K562 (cell line): ENCODE data around the gene MICAL2. TPM values are rescaled to one million over a fixed set of nuclear protein-coding genes. Genes with fewer than 3 reads are reported as not detected.

Source experiments
- ATAC-seq: fragments of 200-7000 bp; cut with Tn5 transposase; 3 replicates; pipeline ENCODE4 v1.9.1; 2020; ENCODE audit warnings: moderate library complexity
- BruUV-seq: library from RNA; stranded (reverse); fragments of 400-500 nt; replicated peaks from 2 replicates; lab custom pipeline; 2021; lab: Mats Ljungman, UMichigan
- CTCF ChIA-PET: fragments of 300-600 bp; formaldehyde crosslinking; extraction: SDS; loops from one replicate; lab custom pipeline; 2021; ENCODE audit warnings: low intra/inter-chr PET ratio; lab: Yijun Ruan, JAX
- POLR2A ChIA-PET: fragments of 300-600, 350-650 bp; sonication (Branson Sonifier 250); formaldehyde crosslinking; extraction: SDS; loops from one replicate; lab custom pipeline; 2021; ENCODE audit warnings: antibody characterized with exemption, inconsistent platforms; lab: Yijun Ruan, JAX
- DNase-seq, 4 experiments: peaks; one replicate each; pipeline versions ENCODE4 v3.0.0 to v3.0.0-alpha.2; 2011 to 2018; ENCODE audit warnings: low spot score in 3 of 4, mixed read lengths in 3 of 4; ENCODE audit errors: extremely low read depth in 1 of 4
- FAIRE-seq: peaks from 2 replicates; lab custom pipeline; 2011; peaks lifted over from hg19 to GRCh38; lab: Jason Lieb, UNC
- H2AFZ ChIP-seq: 2 replicates; pipeline ENCODE4 v1.6.0; 2011; ENCODE audit warnings: low read depth, low read length, control low read depth, inconsistent platforms
- H3K27ac ChIP-seq: fragments of 200-600 bp; 3 replicates; pipeline ENCODE4 v1.8.0; 2011; ENCODE audit warnings: low read depth, mild to moderate bottlenecking, control low read depth, inconsistent platforms, low read length, moderate library complexity, mixed read lengths; ENCODE audit errors: extremely low read depth
- H3K27me3 ChIP-seq, 2 experiments: fragments of 300-600 bp in 1 of 2; 2 replicates in 1 of 2; 3 replicates in 1 of 2; pipeline versions ENCODE4 v1.6.0 to v1.8.0; 2011; ENCODE audit warnings: inconsistent platforms in 2 of 2, low read length in 2 of 2, mild to moderate bottlenecking in 1 of 2, mixed read lengths in 1 of 2, moderate library complexity in 1 of 2; ENCODE audit not compliant: control insufficient read depth in 2 of 2, insufficient read depth in 2 of 2
- H3K36me3 ChIP-seq: fragments of 300-600 bp; 3 replicates; pipeline ENCODE4 v1.8.0; 2011; ENCODE audit warnings: mild to moderate bottlenecking, low read length, inconsistent platforms; ENCODE audit not compliant: control insufficient read depth, insufficient read depth
- H3K4me1 ChIP-seq, 2 experiments: fragments of 200-600 bp in 1 of 2; replicated peaks in 1 of 2; 2 replicates in 1 of 2; 3 replicates in 1 of 2; pipeline versions ENCODE4 v1.5.1 to v1.8.0; 2011; ENCODE audit warnings: inconsistent platforms in 2 of 2, low read length in 2 of 2, mild to moderate bottlenecking in 1 of 2, mixed read lengths in 1 of 2, moderate library complexity in 1 of 2; ENCODE audit not compliant: control insufficient read depth in 2 of 2, insufficient read depth in 2 of 2
- H3K4me2 ChIP-seq: 2 replicates; pipeline ENCODE4 v1.6.1; 2011; ENCODE audit warnings: low read length, control low read depth, inconsistent platforms, mixed read lengths; ENCODE audit not compliant: insufficient read depth
- H3K4me3 ChIP-seq: fragments of 200-600 bp; sonication (generic), shearing (Covaris generic); 2 replicates; pipeline ENCODE4 v1.5.1; 2016; ENCODE audit warnings: control low read depth, inconsistent platforms
- H3K79me2 ChIP-seq: fragments of 200-600 bp; 3 replicates; pipeline ENCODE4 v1.8.0; 2011; ENCODE audit warnings: low read length, inconsistent platforms; ENCODE audit not compliant: control insufficient read depth, insufficient read depth
- H3K9ac ChIP-seq, 2 experiments: 2 replicates each; pipeline versions ENCODE4 v1.6.0 to v1.6.1; 2011; ENCODE audit warnings: low read depth in 2 of 2, low read length in 2 of 2, control low read depth in 1 of 2, inconsistent platforms in 1 of 2, mild to moderate bottlenecking in 1 of 2, mixed read lengths in 1 of 2; ENCODE audit not compliant: insufficient read depth in 1 of 2
- H3K9me1 ChIP-seq: one replicate; pipeline ENCODE4 v1.6.0; 2011; ENCODE audit warnings: inconsistent platforms, mild to moderate bottlenecking, low read length, moderate library complexity; ENCODE audit not compliant: control insufficient read depth, insufficient read depth
- H3K9me3 ChIP-seq: replicated peaks from 2 replicates; pipeline ENCODE4 v1.5.1; 2011; ENCODE audit warnings: low read depth, low read length, inconsistent platforms; ENCODE audit not compliant: control insufficient read depth, insufficient read depth
- H4K20me1 ChIP-seq: replicated peaks from 2 replicates; pipeline ENCODE4 v1.6.1; 2011; ENCODE audit warnings: low read length, inconsistent platforms, mixed read lengths; ENCODE audit not compliant: control insufficient read depth, insufficient read depth
- ARID3B ChIP-seq: fragments of 250-450 bp; sonication (Bioruptor Pico); IDR thresholded peaks from 2 replicates; pipeline ENCODE4 v1.4.0; 2020; ENCODE audit warnings: borderline replicate concordance
- CEBPB ChIP-seq: fragments of 450-650 bp; IDR thresholded peaks from 2 replicates; pipeline ENCODE4 v1.6.1; 2016; ENCODE audit warnings: missing genetic modification characterization, missing compliant biosample characterization
- FOXP1 ChIP-seq: sonication (generic); formaldehyde crosslinking; IDR thresholded peaks from 2 replicates; pipeline ENCODE4 v1.8.0; 2022; ENCODE audit warnings: mild to moderate bottlenecking, missing genetic modification reagents
- GTF2F1 ChIP-seq: IDR thresholded peaks from 2 replicates; pipeline ENCODE4 v1.6.1; 2011; ENCODE audit warnings: low read depth, low read length, improper control_type of control experiment
- HMG20B ChIP-seq: fragments of 250-450 bp; sonication (Bioruptor Pico); IDR thresholded peaks from 2 replicates; pipeline ENCODE4 v1.5.0; 2021; ENCODE audit warnings: mild to moderate bottlenecking
- HNRNPK ChIP-seq: fragments of 200-400 bp; formaldehyde crosslinking; IDR thresholded peaks from one replicate; pipeline ENCODE4 v1.6.1; 2018; ENCODE audit warnings: mild to moderate bottlenecking, low read depth, low read length; ENCODE audit not compliant: poor library complexity, severe bottlenecking
- KDM5B ChIP-seq: fragments of 200-600 bp; sonication (generic); IDR thresholded peaks from 2 replicates; pipeline ENCODE4 v1.6.1; 2012; ENCODE audit warnings: low read depth, mild to moderate bottlenecking, moderate library complexity, low read length, control low read depth, inconsistent platforms; ENCODE audit not compliant: insufficient replicate concordance
- NR0B1 ChIP-seq: fragments of 450-650 bp; IDR thresholded peaks from one replicate; pipeline ENCODE4 v1.6.1; 2018; ENCODE audit warnings: mild to moderate bottlenecking, moderate library complexity; ENCODE audit not compliant: partially characterized antibody
- RAD21 ChIP-seq, 2 experiments: fragments of 250-450 bp in 1 of 2; fragments of 450-650 bp in 1 of 2; sonication (Bioruptor Pico) in 1 of 2; formaldehyde crosslinking in 1 of 2; IDR thresholded peaks in 1 of 2; conservative IDR thresholded peaks in 1 of 2; 2 replicates each; pipeline versions ENCODE4 v1.4.0 to v1.8.0; 2020 to 2022; ENCODE audit warnings: mild to moderate bottlenecking in 2 of 2, moderate library complexity in 1 of 2
- RFX1 ChIP-seq: fragments of 450-650 bp; IDR thresholded peaks from 2 replicates; pipeline ENCODE4 v1.6.1; 2016; ENCODE audit warnings: mild to moderate bottlenecking, moderate library complexity
- TAF15 ChIP-seq: fragments of 200-400 bp; formaldehyde crosslinking; IDR thresholded peaks from 2 replicates; pipeline ENCODE4 v1.6.1; 2017; ENCODE audit warnings: mild to moderate bottlenecking, low read depth, low read length, moderate library complexity
- TAF9B ChIP-seq: fragments of 450-650 bp; IDR thresholded peaks from 2 replicates; pipeline ENCODE4 v1.6.1; 2018; ENCODE audit warnings: mild to moderate bottlenecking; ENCODE audit not compliant: partially characterized antibody
- TEAD2 ChIP-seq: fragments of 450-650 bp; IDR thresholded peaks from 2 replicates; pipeline ENCODE4 v1.6.1; 2016; ENCODE audit warnings: missing genetic modification characterization, control low read depth, missing compliant biosample characterization
- THAP7 ChIP-seq: fragments of 250-450 bp; sonication (Bioruptor Pico); IDR thresholded peaks from 2 replicates; pipeline ENCODE4 v1.5.0; 2021
- ZC3H8 ChIP-seq: fragments of 450-650 bp; IDR thresholded peaks from 2 replicates; pipeline ENCODE4 v1.6.1; 2017
- ZNF431 ChIP-seq: sonication (generic); formaldehyde crosslinking; IDR thresholded peaks from 2 replicates; pipeline ENCODE4 v1.8.0; 2022; ENCODE audit warnings: mild to moderate bottlenecking, missing genetic modification reagents
- ZNF57 ChIP-seq: fragments of 450-650 bp; formaldehyde crosslinking; IDR thresholded peaks from 2 replicates; pipeline ENCODE4 v1.4.0; 2020; ENCODE audit warnings: mild to moderate bottlenecking, moderate library complexity
- WGBS: fragments of 100-300 bp; shearing (Covaris generic); methylation state at CpG from one replicate; pipeline ENCODE4 v1.1.6; 2016; ENCODE audit warnings: low coverage, mixed read lengths; ENCODE audit not compliant: insufficient coverage; ENCODE audit errors: missing lambda C conversion rate; 5-methylcytosine and 5-hydroxymethylcytosine counted together
- in situ Hi-C: fragments of 300-500 bp; cut with MboI; formaldehyde crosslinking; loops from 4 replicates; pipeline ENCODE4 v1.15.0; 2018; ENCODE audit warnings: inconsistent platforms, mixed read lengths
- intact Hi-C: fragments of 100-400 bp; cut with micrococcal nuclease; formaldehyde crosslinking; loops from 2 replicates; pipeline ENCODE4 v1.14.2; 2022
- polyA plus RNA-seq, 8 experiments: library from polyadenylated mRNA; depleted of rRNA in 4 of 8; stranded (reverse) in 5 of 8; unstranded in 3 of 8; fragments of >200 nt; fragmentation: Nextera tagmentation in 2 of 8; fragmentation: Illumina TruSeq in 1 of 8; extraction: Ambion mirVana in 2 of 8; extraction: Trizol in 1 of 8; gene quantifications; 2 replicates each; pipeline versions ENCODE4 v1.2.1 to v1.2.3, GENCODE V29; 2011 to 2014; ENCODE audit warnings: inconsistent platforms in 1 of 8, missing spikeins in 1 of 8
- total RNA-seq, 7 experiments: library from RNA; depleted of rRNA in 6 of 7; stranded (reverse); fragments of >200 nt in 6 of 7; fragmentation: Illumina TruSeq in 2 of 7; extraction: Trizol in 2 of 7; gene quantifications; 2 replicates each; pipeline versions ENCODE4 v1.2.1 to v1.2.3, GENCODE V29; 2011 to 2021; ENCODE audit warnings: low replicate concordance in 1 of 7
- TF ChIP-seq, protein P1 (sequence below), 2 experiments: fragments of 450-650 bp in 1 of 2; sonication (generic) in 1 of 2; formaldehyde crosslinking in 1 of 2; IDR thresholded peaks in 1 of 2; conservative IDR thresholded peaks in 1 of 2; 2 replicates each; pipeline versions ENCODE4 v1.6.1 to v1.8.1; 2016 to 2023; ENCODE audit warnings: mild to moderate bottlenecking in 2 of 2, moderate library complexity in 2 of 2, inconsistent platforms in 1 of 2, missing genetic modification reagents in 1 of 2

Gene MICAL2
- total and polyA plus RNA-seq, 9 of the 15 experiments (the other 6 are each of a cell fraction or from before 2014, with no cell fraction given) = 4.7 to 64.2 (median 33.6) TPM

DNA sequence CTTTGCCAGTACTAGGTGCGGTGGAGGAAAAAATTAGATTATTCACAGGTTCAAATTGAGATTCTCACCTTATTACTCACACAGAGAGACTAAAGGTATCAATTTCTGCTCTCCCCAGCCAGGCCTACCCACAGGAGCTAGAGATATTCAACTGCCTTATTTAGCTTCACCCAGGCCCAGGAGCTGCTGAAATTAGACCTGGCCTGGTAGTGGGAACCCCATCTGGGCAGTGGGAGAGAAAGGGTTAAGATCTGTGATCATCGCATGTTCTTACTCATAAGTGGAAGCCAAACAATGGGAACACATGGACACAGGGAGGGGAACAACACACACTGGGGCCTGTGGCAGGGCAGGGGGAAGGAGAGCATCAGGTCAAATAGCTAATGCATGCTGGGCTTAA is 20.9 kb upstream of the MICAL2 start:
- CTCF ChIA-PET = interaction anchor here (2.4 to 3.7 kb wide), 2 partner anchors 147 to 192 kb away, joined by 23 to 42 read pairs; no protein-coding TSS in a partner anchor
- Histone ChIP-seq H3K27ac (no peak overlapping the region), H3K4me3 (no peak overlapping the region), H2AFZ (no peak overlapping the region; the same call in 1 of the 2 replicates), H3K4me2 (no peak overlapping the region), H3K79me2 (no peaks in the 10 kb centered on the region), H3K9me1 (no peaks in the 10 kb centered on the region), H3K9ac (no peak overlapping the region; a peak in 1 of 4 replicates), H3K4me1 (peaks cover 14 to 27% of the 10 kb centered on the region in 2 experiments), H3K27me3 (peaks cover 0 to 9% of the 10 kb centered on the region in 2 experiments; a peak in 1 of 5 replicates), H3K9me3 (no peaks in the 10 kb centered on the region), H3K36me3 (no peaks in the 10 kb centered on the region), H4K20me1 (no peaks in the 10 kb centered on the region)
- in situ Hi-C loops = loop anchor here (5.0 kb wide), 1 partner anchor 143 kb away; no protein-coding TSS in a partner anchor
- POLR2A ChIA-PET = interaction anchor here (0.7 kb wide), 2 partner anchors 15 to 38 kb away, joined by 3 read pairs; no protein-coding TSS in a partner anchor
- WGBS = 72% methylated on average over 2 of the region's 2 CpGs
- FAIRE-seq (no peak), ATAC-seq (no peak), DNase-seq (no peak)
- intact Hi-C loops = no loop called here
- TF ChIP-seq ZNF57 (CRISPR knock-in tag) = no peak
- TF ChIP-seq THAP7 (CRISPR knock-in tag) = no peak
- no peak for TF ChIP-seq ARID3B
- TF ChIP-seq GTF2F1 = no peak
- no peak for TF ChIP-seq KDM5B
- no peak for TF ChIP-seq ZNF431
- TF ChIP-seq TAF15 = no peak
- no peak for TF ChIP-seq ZC3H8
- TF ChIP-seq, protein P1, sequence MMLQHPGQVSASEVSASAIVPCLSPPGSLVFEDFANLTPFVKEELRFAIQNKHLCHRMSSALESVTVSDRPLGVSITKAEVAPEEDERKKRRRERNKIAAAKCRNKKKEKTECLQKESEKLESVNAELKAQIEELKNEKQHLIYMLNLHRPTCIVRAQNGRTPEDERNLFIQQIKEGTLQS (IDR thresholded peaks at IDR 0.05) = no peak
- TF ChIP-seq, protein P1 (CRISPR knock-in tag; conservative IDR thresholded peaks at IDR 0.05) = no peak
- TF ChIP-seq TEAD2 (tag) = no peak
- TF ChIP-seq NR0B1 = no peak
- TF ChIP-seq FOXP1 (CRISPR knock-in tag) = no peak
- no peak for TF ChIP-seq RFX1
- TF ChIP-seq RAD21 (CRISPR knock-in tag; conservative IDR thresholded peaks at IDR 0.05 in 1 of 2, IDR thresholded peaks at IDR 0.05 in 1 of 2) = no peak
- TF ChIP-seq CEBPB (tag) = no peak
- TF ChIP-seq HMG20B (CRISPR knock-in tag) = no peak
- no peak for TF ChIP-seq TAF9B
- no peak for TF ChIP-seq HNRNPK
- BruUV-seq = no TSS peak
